Left lung (tissue), 10 donors: Measurements from ENCODE around the gene ABI3BP. TPM values are rescaled to one million over a fixed set of nuclear protein-coding genes. Genes with fewer than 3 reads are reported as not detected.

Experiments used
- ATAC-seq: fragments of 200-7000 bp; cut with Tn5 transposase; one replicate; pipeline ENCODE4 v1.9.1; 2020; ENCODE audit warnings: moderate library complexity
- DNase-seq, 4 donors: peaks; one replicate each; pipeline ENCODE4 v3.0.0-alpha.2; 2013 to 2020
- H3K27ac ChIP-seq, 2 donors: fragments of 200-600 bp; sonication (generic) in 1 of 2; one replicate each; pipeline versions ENCODE4 v1.5.0 to v1.8.0; 2020 to 2021
- H3K27me3 ChIP-seq, 2 donors: fragments of 200-600 bp; sonication (generic) in 1 of 2; one replicate each; pipeline versions ENCODE4 v1.5.0 to v1.8.0; 2020 to 2021
- H3K36me3 ChIP-seq, 2 donors: fragments of 200-600 bp; sonication (generic) in 1 of 2; one replicate each; pipeline versions ENCODE4 v1.5.0 to v1.8.0; 2020 to 2021
- H3K4me1 ChIP-seq, 2 donors: fragments of 200-600 bp; one replicate each; pipeline ENCODE4 v1.8.0; 2021
- H3K4me3 ChIP-seq, 2 donors: fragments of 200-600 bp; sonication (generic) in 1 of 2; one replicate each; pipeline versions ENCODE4 v1.5.0 to v1.8.0; 2020 to 2021; ENCODE audit warnings: mild to moderate bottlenecking in 1 of 2
- H3K9me3 ChIP-seq, 2 donors: fragments of 200-600 bp; sonication (generic) in 1 of 2; one replicate each; pipeline versions ENCODE4 v1.5.0 to v1.8.0; 2020 to 2021
- intact Hi-C, 2 donors: fragments of 100-400 bp; cut with DNase I; formaldehyde crosslinking; loops; one replicate each; pipeline versions ENCODE4 v1.11.2 to v1.14.2; 2022
- polyA plus RNA-seq, 6 donors: library from polyadenylated mRNA; unstranded; fragments of 120-200 nt; gene quantifications; one replicate each; pipeline ENCODE4 v1.2.1, GENCODE V29; 2013; ENCODE audit not compliant: insufficient read length in 6 of 6
- total RNA-seq, 2 donors: library from RNA; stranded (reverse); fragmentation: NEBNext Ultra II Directional; extraction: Animal tissue kit (Norgen Biotek cat#: 25700); gene quantifications; one replicate each; pipeline ENCODE4 v1.2.1, GENCODE V29; 2021
- TF ChIP-seq, protein P1 (sequence below), 2 donors: fragments of 200-600 bp; sonication (generic) in 1 of 2; IDR thresholded peaks; one replicate each; pipeline versions ENCODE4 v1.5.0 to v1.8.0; 2021; ENCODE audit warnings: antibody characterized with exemption in 2 of 2
- donor health status: DM: no; HTN: yes; CAD: no.
- donor health status: DM: no; HTN: no; CAD: no.

Gene ABI3BP
- total and polyA plus RNA-seq, 8 donors, result 65.2 to 138 (median 85.3) TPM

- no peaks in the 10 kb centered on the region for H3K27me3 ChIP-seq
- no peaks in the 10 kb centered on the region for H3K9me3 ChIP-seq
- no peak overlapping the region for H3K27ac ChIP-seq
- TF ChIP-seq, protein P1, sequence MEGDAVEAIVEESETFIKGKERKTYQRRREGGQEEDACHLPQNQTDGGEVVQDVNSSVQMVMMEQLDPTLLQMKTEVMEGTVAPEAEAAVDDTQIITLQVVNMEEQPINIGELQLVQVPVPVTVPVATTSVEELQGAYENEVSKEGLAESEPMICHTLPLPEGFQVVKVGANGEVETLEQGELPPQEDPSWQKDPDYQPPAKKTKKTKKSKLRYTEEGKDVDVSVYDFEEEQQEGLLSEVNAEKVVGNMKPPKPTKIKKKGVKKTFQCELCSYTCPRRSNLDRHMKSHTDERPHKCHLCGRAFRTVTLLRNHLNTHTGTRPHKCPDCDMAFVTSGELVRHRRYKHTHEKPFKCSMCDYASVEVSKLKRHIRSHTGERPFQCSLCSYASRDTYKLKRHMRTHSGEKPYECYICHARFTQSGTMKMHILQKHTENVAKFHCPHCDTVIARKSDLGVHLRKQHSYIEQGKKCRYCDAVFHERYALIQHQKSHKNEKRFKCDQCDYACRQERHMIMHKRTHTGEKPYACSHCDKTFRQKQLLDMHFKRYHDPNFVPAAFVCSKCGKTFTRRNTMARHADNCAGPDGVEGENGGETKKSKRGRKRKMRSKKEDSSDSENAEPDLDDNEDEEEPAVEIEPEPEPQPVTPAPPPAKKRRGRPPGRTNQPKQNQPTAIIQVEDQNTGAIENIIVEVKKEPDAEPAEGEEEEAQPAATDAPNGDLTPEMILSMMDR (IDR thresholded peaks at IDR 0.05), result no peak
- peaks cover 0 to 13% of the 10 kb centered on the region in 2 donors for H3K4me1 ChIP-seq
- intact Hi-C loops, result no loop called here
- no peaks in the 10 kb centered on the region for H3K36me3 ChIP-seq
- no peak for ATAC-seq
- DNase-seq, result no peak
- no peak overlapping the region for H3K4me3 ChIP-seq
Measured at GRCh38 chr3:100900671-100901335, 92.4 kb downstream of the ABI3BP start.

DNA sequence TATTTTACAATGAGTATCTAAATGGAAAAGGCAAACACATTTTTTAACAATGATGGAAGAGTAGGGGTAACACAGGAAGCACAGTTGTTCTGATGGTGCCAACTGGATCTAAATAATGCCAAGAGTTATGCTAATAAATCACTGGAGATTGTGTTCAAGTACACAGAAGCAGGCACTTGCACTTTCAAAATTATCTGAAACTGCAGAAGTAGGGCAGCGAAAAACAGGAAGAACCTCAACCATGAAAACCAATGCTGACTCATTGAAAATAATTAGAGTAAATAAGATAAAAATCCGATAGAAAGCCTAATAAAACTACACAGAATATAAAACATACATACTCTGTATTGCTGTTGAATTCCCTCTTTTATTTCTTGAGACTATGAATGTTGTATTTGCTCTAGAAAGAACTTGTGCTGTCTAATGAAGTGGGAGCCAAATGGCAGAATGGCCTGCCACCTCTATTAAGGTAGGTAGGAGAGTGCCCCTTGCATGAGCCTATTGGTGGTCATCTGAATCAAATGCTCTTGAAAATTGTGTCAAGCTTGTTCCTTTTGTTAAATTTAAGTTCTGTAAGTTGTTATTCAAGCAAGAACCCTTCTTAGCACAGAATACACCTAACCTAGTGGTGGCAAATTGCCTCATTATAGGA is 93.7 kb downstream of the ABI3BP start:
- DNase-seq (no peak), ATAC-seq (peak; percentile 65)
- peaks cover 0 to 13% of the 10 kb centered on the region in 2 donors for H3K4me1 ChIP-seq
- peak overlapping the region in 1 of 2 donors; percentile 43 for H3K27ac ChIP-seq
- H3K27me3 ChIP-seq, result no peaks in the 10 kb centered on the region
- H3K9me3 ChIP-seq, result no peaks in the 10 kb centered on the region
- H3K36me3 ChIP-seq, result no peaks in the 10 kb centered on the region
- TF ChIP-seq, protein P1 (IDR thresholded peaks at IDR 0.05), result no peak
- H3K4me3 ChIP-seq, result no peak overlapping the region
- intact Hi-C loops, result no loop called here

DNA sequence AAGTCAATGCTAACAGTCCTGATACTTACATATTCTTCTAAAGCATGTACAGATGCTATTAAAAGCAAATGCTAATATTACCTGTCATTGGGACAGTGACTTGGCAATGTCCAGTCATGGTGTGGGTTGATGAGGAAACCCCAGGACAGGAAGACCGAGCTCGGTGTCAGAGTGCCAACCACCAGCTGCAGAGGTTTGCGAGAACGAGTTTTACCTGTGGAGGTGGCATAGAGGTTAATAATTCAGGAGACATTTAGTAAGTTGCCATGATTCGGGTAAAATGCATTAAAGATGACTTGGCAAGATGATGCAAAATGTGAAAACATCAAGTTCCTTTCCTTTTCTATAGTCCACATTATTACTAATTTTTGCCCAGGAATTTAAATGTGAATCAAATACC is 94.5 kb downstream of the ABI3BP start:
- Histone ChIP-seq H3K36me3 (no peaks in the 10 kb centered on the region), H3K4me3 (no peak overlapping the region), H3K27ac (no peak overlapping the region), H3K27me3 (no peaks in the 10 kb centered on the region), H3K4me1 (peaks cover 0 to 13% of the 10 kb centered on the region in 2 donors), H3K9me3 (no peaks in the 10 kb centered on the region)
- DNase-seq (no peak), ATAC-seq (no peak)
- TF ChIP-seq, protein P1 (IDR thresholded peaks at IDR 0.05), result no peak
- intact Hi-C loops, result no loop called here

- DNase-seq (no peak), ATAC-seq (no peak)
- H3K36me3 ChIP-seq, result no peaks in the 10 kb centered on the region
- H3K27me3 ChIP-seq, result no peaks in the 10 kb centered on the region
- H3K4me3 ChIP-seq, result no peak overlapping the region
- H3K27ac ChIP-seq, result no peak overlapping the region
- no peaks in the 10 kb centered on the region for H3K9me3 ChIP-seq
- TF ChIP-seq, protein P1 (IDR thresholded peaks at IDR 0.05), result no peak
- H3K4me1 ChIP-seq, result peaks cover 0 to 22% of the 10 kb centered on the region in 2 donors
- intact Hi-C loops, result no loop called here
Measured at GRCh38 chr3:100896994-100897393, 96.2 kb downstream of the ABI3BP start.

GRCh38 chr3:100893590-100893989 is 99.6 kb downstream of the ABI3BP start:
- H3K27ac ChIP-seq, result peak overlapping the region in 1 of 2 donors; percentile 14
- DNase-seq (peak in 2 of 4 donors; percentile 35 to 39), ATAC-seq (peak; percentile 83)
- TF ChIP-seq, protein P1 (IDR thresholded peaks at IDR 0.05), result peak; percentile 27 to 45
- intact Hi-C loops, result no loop called here
- H3K27me3 ChIP-seq, result no peaks in the 10 kb centered on the region
- H3K4me1 ChIP-seq, result peaks cover 0 to 9% of the 10 kb centered on the region in 2 donors
- H3K4me3 ChIP-seq, result no peak overlapping the region
- H3K36me3 ChIP-seq, result no peaks in the 10 kb centered on the region
- no peaks in the 10 kb centered on the region for H3K9me3 ChIP-seq
